MM.1S (cell line): ENCODE results near the gene WASF2.

Experiments
- EZH2 ChIP-seq: fragments of 300-600 bp; sonication (generic); optimal IDR thresholded peaks from 2 replicates; pipeline ENCODE3; 2017; ENCODE audit warnings: low read depth, mild to moderate bottlenecking, antibody characterized with exemption, low read length, mixed read lengths
- EZH2phosphoT487 ChIP-seq: fragments of 300-600 bp; sonication (generic); IDR thresholded peaks from 2 replicates; pipeline ENCODE4 v1.6.1; 2018; ENCODE audit warnings: antibody characterized with exemption, low read length
- TF ChIP-seq, protein P1 (sequence below): fragments of 300-600 bp; sonication (generic); IDR thresholded peaks from 2 replicates; pipeline ENCODE4 v1.5.1; 2016; ENCODE audit warnings: antibody characterized with exemption, low read length, mixed read lengths

DNA sequence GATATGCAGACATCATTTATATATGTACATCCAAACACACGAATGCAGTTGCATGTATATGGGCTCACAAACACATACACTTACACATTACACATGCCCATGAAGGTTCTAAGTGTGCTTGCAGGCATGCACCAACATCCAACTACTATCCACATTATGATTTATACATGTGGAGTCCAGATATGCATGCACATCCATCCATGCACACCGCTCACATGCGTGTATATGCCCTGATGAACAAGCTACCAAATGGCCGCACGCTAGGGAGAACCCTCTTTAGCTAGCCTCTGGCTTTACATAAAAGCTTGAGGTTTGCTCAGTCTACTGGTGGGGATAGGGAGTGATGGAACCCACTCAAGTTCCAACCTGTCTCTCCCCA lies 89.0 kb downstream of the WASF2 start:
- TF ChIP-seq EZH2 (no peak), EZH2phosphoT487 (no peak)
- TF ChIP-seq, protein P1, sequence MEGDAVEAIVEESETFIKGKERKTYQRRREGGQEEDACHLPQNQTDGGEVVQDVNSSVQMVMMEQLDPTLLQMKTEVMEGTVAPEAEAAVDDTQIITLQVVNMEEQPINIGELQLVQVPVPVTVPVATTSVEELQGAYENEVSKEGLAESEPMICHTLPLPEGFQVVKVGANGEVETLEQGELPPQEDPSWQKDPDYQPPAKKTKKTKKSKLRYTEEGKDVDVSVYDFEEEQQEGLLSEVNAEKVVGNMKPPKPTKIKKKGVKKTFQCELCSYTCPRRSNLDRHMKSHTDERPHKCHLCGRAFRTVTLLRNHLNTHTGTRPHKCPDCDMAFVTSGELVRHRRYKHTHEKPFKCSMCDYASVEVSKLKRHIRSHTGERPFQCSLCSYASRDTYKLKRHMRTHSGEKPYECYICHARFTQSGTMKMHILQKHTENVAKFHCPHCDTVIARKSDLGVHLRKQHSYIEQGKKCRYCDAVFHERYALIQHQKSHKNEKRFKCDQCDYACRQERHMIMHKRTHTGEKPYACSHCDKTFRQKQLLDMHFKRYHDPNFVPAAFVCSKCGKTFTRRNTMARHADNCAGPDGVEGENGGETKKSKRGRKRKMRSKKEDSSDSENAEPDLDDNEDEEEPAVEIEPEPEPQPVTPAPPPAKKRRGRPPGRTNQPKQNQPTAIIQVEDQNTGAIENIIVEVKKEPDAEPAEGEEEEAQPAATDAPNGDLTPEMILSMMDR: no peak
